ACC112 (cell line): ENCODE data around the gene SLC7A4.

Experiments used
- H2AFZ ChIP-seq: fragments of 200-600 bp; sonication (generic); one replicate; pipeline ENCODE4 v1.6.0; 2017; ENCODE audit warnings: antibody characterized with exemption, low read length; ENCODE audit not compliant: unreplicated experiment
- H3K27ac ChIP-seq: fragments of 200-600 bp; sonication (generic); 2 replicates; pipeline ENCODE4 v1.5.1; 2014; ENCODE audit warnings: low read depth, mild to moderate bottlenecking, antibody characterized with exemption, low read length, moderate library complexity
- H3K27me3 ChIP-seq: fragments of 200-600 bp; sonication (generic); 2 replicates; pipeline ENCODE4 v1.6.1; 2014; ENCODE audit warnings: mild to moderate bottlenecking, antibody characterized with exemption, low read length, moderate library complexity, mixed read lengths; ENCODE audit not compliant: insufficient read depth
- H3K36me3 ChIP-seq: fragments of 200-600 bp; sonication (generic); 2 replicates; pipeline ENCODE4 v1.6.1; 2016; ENCODE audit warnings: mild to moderate bottlenecking, antibody characterized with exemption, low read length, moderate library complexity, mixed read lengths; ENCODE audit not compliant: insufficient read depth
- H3K4me1 ChIP-seq: fragments of 200-600 bp; sonication (generic); one replicate; pipeline ENCODE4 v1.6.1; 2016; ENCODE audit warnings: low read length, mixed read lengths; ENCODE audit not compliant: insufficient read depth, unreplicated experiment, control insufficient read depth
- H3K4me3 ChIP-seq: fragments of 200-600 bp; sonication (generic); 2 replicates; pipeline ENCODE4 v1.5.1; 2014; ENCODE audit warnings: mild to moderate bottlenecking, low read depth, low read length
- H3K79me2 ChIP-seq: fragments of 200-600 bp; sonication (generic); one replicate; pipeline ENCODE4 v1.6.0; 2016; ENCODE audit warnings: low read length; ENCODE audit not compliant: control insufficient read depth, unreplicated experiment, insufficient read depth

Gene SLC7A4, protein sequence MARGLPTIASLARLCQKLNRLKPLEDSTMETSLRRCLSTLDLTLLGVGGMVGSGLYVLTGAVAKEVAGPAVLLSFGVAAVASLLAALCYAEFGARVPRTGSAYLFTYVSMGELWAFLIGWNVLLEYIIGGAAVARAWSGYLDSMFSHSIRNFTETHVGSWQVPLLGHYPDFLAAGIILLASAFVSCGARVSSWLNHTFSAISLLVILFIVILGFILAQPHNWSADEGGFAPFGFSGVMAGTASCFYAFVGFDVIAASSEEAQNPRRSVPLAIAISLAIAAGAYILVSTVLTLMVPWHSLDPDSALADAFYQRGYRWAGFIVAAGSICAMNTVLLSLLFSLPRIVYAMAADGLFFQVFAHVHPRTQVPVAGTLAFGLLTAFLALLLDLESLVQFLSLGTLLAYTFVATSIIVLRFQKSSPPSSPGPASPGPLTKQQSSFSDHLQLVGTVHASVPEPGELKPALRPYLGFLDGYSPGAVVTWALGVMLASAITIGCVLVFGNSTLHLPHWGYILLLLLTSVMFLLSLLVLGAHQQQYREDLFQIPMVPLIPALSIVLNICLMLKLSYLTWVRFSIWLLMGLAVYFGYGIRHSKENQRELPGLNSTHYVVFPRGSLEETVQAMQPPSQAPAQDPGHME

DNA sequence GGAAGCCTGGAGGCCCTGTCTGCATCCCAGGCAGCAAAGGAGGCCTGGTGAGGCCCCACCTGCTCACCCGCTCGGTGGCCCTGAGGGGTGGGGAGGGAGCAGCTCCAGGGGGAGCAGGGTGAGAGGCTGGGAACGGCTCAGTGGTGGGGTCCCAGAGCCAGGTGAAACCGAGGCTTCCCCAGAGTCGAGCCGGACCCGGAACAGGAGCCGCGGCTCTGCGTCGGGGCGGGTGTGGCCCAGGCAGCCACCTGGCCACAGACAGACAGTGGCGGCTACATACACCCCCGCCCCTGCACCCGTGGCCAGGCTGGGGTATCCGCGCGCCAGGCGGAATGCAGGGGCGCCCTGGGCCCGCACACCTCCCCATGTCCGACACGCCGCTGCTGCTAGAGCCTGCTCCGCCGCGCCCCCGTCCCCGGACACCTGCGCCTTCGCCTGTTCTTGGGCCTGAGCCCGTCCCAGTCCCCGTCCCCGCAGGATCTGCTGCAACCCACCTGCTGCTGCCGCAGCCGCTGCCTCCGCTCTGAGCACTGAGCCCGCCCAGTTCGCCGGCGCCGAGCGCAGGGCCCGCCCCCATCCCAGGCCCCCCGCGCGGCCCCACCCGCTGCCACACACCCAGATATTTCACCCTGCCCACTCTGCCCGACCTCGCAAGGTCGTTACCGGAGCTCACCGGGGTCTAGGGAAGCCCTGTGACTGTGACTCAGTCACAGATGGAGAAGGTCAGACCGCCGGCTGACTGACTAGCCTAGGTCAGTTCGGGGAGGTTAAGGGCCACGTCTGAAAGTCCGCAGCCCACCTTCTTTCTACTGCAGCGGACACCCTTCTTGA lies at the start of gene SLC7A4:
Gene SLC7A4, minus strand, starts transcription at position 525 of the 831 bp plus-strand sequence. CDS start 749 bp downstream, outside the sequence.
- Histone ChIP-seq H3K27ac (no peak within 1 kb of the TSS), H3K36me3 (no peaks in the 10 kb centered on the region), H2AFZ (no peak within 1 kb of the TSS), H3K79me2 (no peaks in the 10 kb centered on the region), H3K27me3 (no peaks in the 10 kb centered on the region; the same call in 1 of the 2 replicates), H3K4me3 (no peak within 1 kb of the TSS), H3K4me1 (peaks cover under 1% of the 10 kb centered on the region)

- H3K27me3 ChIP-seq = no peaks in the 10 kb centered on the region
These were observed 48.2 kb upstream of the SLC7A4 start for GRCh38 chr22:21080435-21081137.

DNA sequence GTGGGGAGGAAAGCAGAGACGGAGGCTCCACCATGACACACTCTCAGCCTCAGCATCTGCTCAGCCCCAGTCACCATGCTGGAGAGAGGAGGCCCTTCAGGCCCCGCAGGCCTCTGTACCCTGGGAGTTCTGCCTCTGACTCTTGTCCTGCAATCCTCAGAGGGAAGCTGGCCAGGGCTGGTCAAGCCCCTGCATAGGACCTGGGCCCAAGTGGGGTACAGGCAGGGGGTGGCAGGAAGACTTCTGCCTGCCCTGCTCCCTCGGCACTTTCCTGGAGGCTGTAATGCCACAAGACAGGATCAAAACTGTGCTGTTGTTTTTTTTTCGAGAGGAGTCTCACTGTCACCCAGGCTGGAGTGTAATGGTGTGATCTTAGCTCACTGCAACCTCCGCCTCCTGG lies 47.1 kb upstream of the SLC7A4 start:
- H3K4me3 ChIP-seq = no peak overlapping the region
- peaks cover 1% of the 10 kb centered on the region for H3K4me1 ChIP-seq
- H2AFZ ChIP-seq = no peak overlapping the region
- no peaks in the 10 kb centered on the region for H3K79me2 ChIP-seq
- no peak overlapping the region for H3K27ac ChIP-seq
- no peaks in the 10 kb centered on the region for H3K27me3 ChIP-seq
- no peaks in the 10 kb centered on the region for H3K36me3 ChIP-seq

More at GRCh38 chr22:21080435-21081137, 48.2 kb upstream of the SLC7A4 start:
- Histone ChIP-seq H3K4me1 (no peaks in the 10 kb centered on the region), H3K27ac (no peak overlapping the region), H3K4me3 (no peak overlapping the region), H3K36me3 (no peaks in the 10 kb centered on the region), H3K79me2 (no peaks in the 10 kb centered on the region), H2AFZ (no peak overlapping the region)

- Histone ChIP-seq H3K27me3 (no peaks in the 10 kb centered on the region), H3K4me3 (no peak overlapping the region), H2AFZ (no peak overlapping the region), H3K4me1 (peaks cover 7% of the 10 kb centered on the region), H3K27ac (no peak overlapping the region), H3K79me2 (no peaks in the 10 kb centered on the region), H3K36me3 (no peaks in the 10 kb centered on the region)
These were observed 46.6 kb upstream of the SLC7A4 start for GRCh38 chr22:21078916-21079315.

DNA sequence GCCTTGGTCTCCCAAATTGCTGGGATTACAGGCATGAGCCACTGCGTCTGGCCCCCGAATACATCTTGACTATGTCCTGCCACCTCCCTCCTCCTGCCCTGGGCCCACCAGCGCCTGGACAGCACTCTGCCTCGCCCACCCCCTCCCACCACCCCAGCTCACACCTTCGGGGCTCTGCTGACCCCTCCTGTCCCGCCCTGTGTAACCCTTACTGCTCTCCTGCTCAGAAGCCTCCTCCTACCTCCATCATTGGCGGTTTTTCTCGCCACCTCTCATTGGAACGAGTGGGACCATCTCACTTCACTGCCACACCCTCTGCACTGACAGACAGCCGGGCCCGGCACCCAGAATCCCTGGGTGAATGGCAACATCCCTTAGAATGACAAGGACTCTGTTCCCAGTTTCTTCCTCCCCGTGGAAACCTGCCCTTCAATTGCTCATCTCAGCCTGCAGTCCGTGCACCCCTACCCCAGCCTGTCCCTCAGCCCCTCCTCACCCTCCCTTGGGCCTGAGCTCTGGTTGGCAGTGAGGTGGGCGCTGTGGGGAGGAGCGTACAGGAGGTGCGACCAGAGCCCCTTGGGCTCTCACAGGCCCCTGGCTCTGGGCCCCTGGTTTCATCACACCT lies 45.6 kb upstream of the SLC7A4 start:
- Histone ChIP-seq H2AFZ (no peak overlapping the region), H3K79me2 (no peaks in the 10 kb centered on the region), H3K4me3 (no peak overlapping the region), H3K27ac (no peak overlapping the region), H3K27me3 (no peaks in the 10 kb centered on the region), H3K4me1 (peaks cover 10% of the 10 kb centered on the region), H3K36me3 (no peaks in the 10 kb centered on the region)

DNA sequence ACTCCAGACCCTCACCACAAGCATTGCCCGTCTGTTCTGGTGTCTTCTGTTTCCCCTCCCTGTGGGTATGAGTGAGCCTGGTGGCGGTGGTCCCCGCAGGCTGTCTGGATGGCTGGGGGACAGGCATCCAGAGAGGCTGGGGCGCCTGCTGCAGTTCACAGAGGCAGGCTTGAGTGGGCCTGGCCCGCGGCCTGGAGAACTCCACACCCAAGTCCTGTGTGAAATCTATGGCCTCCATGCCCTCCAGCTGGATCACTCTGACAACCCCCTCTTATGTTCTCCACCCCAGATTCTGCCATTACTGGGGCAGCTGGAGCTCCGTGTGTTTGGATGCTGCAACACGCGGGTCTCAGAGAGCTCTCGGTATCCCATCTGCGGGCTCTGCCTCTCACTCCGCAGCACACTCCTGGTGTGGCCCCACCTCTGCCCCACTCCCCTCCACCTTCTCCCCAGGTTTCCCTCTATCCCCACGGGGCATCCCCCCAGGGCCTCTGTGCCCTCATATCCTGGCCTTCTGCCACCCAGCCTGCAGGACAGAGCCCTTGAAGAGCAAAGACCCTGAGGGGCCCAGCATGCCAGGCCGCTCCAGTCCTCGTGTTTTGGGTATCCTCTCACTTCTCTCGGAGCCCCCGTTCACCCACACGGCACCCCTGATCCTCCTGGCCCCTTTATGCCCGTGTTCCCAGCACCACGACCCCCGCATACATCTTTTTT lies 44.7 kb upstream of the SLC7A4 start:
- Histone ChIP-seq H2AFZ (no peak overlapping the region), H3K36me3 (no peaks in the 10 kb centered on the region), H3K4me3 (no peak overlapping the region), H3K79me2 (no peaks in the 10 kb centered on the region), H3K27ac (no peak overlapping the region), H3K27me3 (no peaks in the 10 kb centered on the region), H3K4me1 (peaks cover 10% of the 10 kb centered on the region)

GRCh38 chr22:21075516-21076138 lies 43.3 kb upstream of the SLC7A4 start:
- H3K27ac ChIP-seq = no peak overlapping the region
- no peaks in the 10 kb centered on the region for H3K79me2 ChIP-seq
- H2AFZ ChIP-seq = no peak overlapping the region
- H3K4me3 ChIP-seq = no peak overlapping the region
- no peaks in the 10 kb centered on the region for H3K27me3 ChIP-seq
- H3K4me1 ChIP-seq = peaks cover 10% of the 10 kb centered on the region
- no peaks in the 10 kb centered on the region for H3K36me3 ChIP-seq

DNA sequence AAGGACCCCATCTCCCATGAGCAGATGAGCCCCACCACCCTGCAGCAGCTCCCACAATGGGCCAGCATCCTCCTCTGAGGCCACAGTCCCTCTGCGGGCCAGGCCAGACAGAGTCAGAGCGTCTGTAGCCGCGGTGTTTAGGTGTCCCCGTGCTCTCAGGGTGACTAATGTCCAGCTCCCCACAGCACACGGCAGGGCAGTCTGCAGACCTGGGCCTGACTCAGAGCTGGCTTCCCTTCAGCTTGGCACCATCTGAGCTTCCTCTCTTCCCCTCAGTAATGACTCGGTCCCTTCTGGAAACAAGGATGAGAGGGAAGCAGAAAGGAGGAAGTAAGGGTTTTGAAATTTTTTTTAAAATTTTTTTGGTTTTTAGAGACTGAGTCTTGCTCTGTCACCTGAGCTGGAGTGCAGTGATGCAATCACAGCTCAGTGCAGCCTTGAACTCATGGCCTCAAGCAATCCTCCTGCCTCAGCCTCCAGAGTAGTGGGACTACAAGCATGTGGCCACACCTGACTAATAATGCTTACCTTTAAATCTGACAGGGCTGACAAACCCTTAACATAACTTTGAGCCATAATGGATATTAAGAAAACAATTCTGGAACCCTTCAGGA lies 41.8 kb upstream of the SLC7A4 start:
- H3K79me2 ChIP-seq = no peaks in the 10 kb centered on the region
- no peaks in the 10 kb centered on the region for H3K27me3 ChIP-seq
- no peak overlapping the region for H3K27ac ChIP-seq
- H3K4me1 ChIP-seq = peaks cover 10% of the 10 kb centered on the region
- no peaks in the 10 kb centered on the region for H3K36me3 ChIP-seq
- no peak overlapping the region for H3K4me3 ChIP-seq
- H2AFZ ChIP-seq = no peak overlapping the region

GRCh38 chr22:21073482-21073881 lies 41.1 kb upstream of the SLC7A4 start:
- Histone ChIP-seq H3K4me1 (peaks cover 10% of the 10 kb centered on the region), H3K27me3 (no peaks in the 10 kb centered on the region), H2AFZ (no peak overlapping the region)

More at GRCh38 chr22:21073482-21073881, 41.1 kb upstream of the SLC7A4 start:
- Histone ChIP-seq H3K36me3 (no peaks in the 10 kb centered on the region), H3K4me3 (no peak overlapping the region), H3K79me2 (no peaks in the 10 kb centered on the region), H3K27ac (no peak overlapping the region)
